GM12878 (cell line): ENCODE results near the gene VCL.
"Not testable (repeated sequence)": the region's sequence is repeated elsewhere in the genome, so short reads cannot be mapped to it uniquely, and the experiment has no call there.

ENCODE experiments used
- EZH2 ChIP-seq: IDR thresholded peaks from 2 replicates; pipeline ENCODE4 v1.6.1; 2012; ENCODE audit warnings: low read depth, mild to moderate bottlenecking, control low read depth, inconsistent platforms, low read length, borderline replicate concordance; ENCODE audit not compliant: control insufficient read depth
- POLR2A ChIP-seq: IDR thresholded peaks from 2 replicates; pipeline ENCODE4 v1.6.1; 2011; ENCODE audit warnings: low read depth, mild to moderate bottlenecking, low read length

GRCh38 chr10:74014574-74014973 is 16.7 kb downstream of the VCL start:
- not testable (repeated sequence) for TF ChIP-seq EZH2, POLR2A
